Loucy (cell line): Measurements from ENCODE around the gene NUF2.

Experiments
- H2AFZ ChIP-seq: fragments of 200-600 bp; sonication (generic); 2 replicates; pipeline ENCODE4 v1.6.0; 2016; ENCODE audit warnings: antibody characterized with exemption, mild to moderate bottlenecking, low read length, moderate library complexity
- H3F3A ChIP-seq: fragments of 200-600 bp; 2 replicates; pipeline ENCODE4 v1.6.0; 2016; ENCODE audit warnings: antibody characterized with exemption, low read depth, mild to moderate bottlenecking
- H3K27me3 ChIP-seq: fragments of 200-600 bp; sonication (generic); 2 replicates; pipeline ENCODE4 v1.6.1; 2014; ENCODE audit warnings: low read length, mild to moderate bottlenecking; ENCODE audit not compliant: insufficient read depth, poor library complexity, severe bottlenecking
- H3K36me3 ChIP-seq: fragments of 200-600 bp; sonication (generic); 2 replicates; pipeline ENCODE4 v1.6.1; 2016; ENCODE audit warnings: low read length; ENCODE audit not compliant: insufficient read depth
- H3K4me1 ChIP-seq: fragments of 200-600 bp; sonication (generic); 2 replicates; pipeline ENCODE4 v1.5.1; 2014; ENCODE audit warnings: low read length, mild to moderate bottlenecking; ENCODE audit not compliant: insufficient read depth, poor library complexity, severe bottlenecking
- H3K4me2 ChIP-seq: fragments of 200-600 bp; sonication (generic); 2 replicates; pipeline ENCODE4 v1.6.0; 2014; ENCODE audit warnings: antibody characterized with exemption, low read length, low read depth, mild to moderate bottlenecking; ENCODE audit not compliant: poor library complexity, severe bottlenecking
- H3K4me3 ChIP-seq: fragments of 200-600 bp; sonication (generic); 2 replicates; pipeline ENCODE4 v1.5.1; 2014; ENCODE audit warnings: low read length, mild to moderate bottlenecking, mixed read lengths; ENCODE audit not compliant: poor library complexity, severe bottlenecking
- H3K79me2 ChIP-seq: fragments of 200-600 bp; sonication (generic); 2 replicates; pipeline ENCODE4 v1.6.1; 2014; ENCODE audit warnings: low read length; ENCODE audit not compliant: insufficient read depth
- H3K9ac ChIP-seq: fragments of 200-600 bp; sonication (generic); 2 replicates; pipeline ENCODE4 v1.6.0; 2014; ENCODE audit warnings: mild to moderate bottlenecking, low read depth, low read length, moderate library complexity; ENCODE audit not compliant: poor library complexity, severe bottlenecking
- H3K9me2 ChIP-seq: fragments of 200-600 bp; sonication (generic); replicated peaks from 2 replicates; pipeline ENCODE4 v1.6.1; 2016; ENCODE audit warnings: low read depth, low read length, mixed read lengths
- H3K9me3 ChIP-seq: fragments of 200-600 bp; sonication (generic); 2 replicates; pipeline ENCODE4 v1.6.1; 2014; ENCODE audit warnings: mild to moderate bottlenecking, antibody characterized with exemption, low read length, low read depth; ENCODE audit not compliant: insufficient read depth
- H4K20me1 ChIP-seq: fragments of 200-600 bp; sonication (generic); 2 replicates; pipeline ENCODE4 v1.6.0; 2014; ENCODE audit warnings: antibody characterized with exemption, low read length, mild to moderate bottlenecking; ENCODE audit not compliant: insufficient read depth, poor library complexity, severe bottlenecking
- EZH2phosphoT487 ChIP-seq: fragments of 200-600 bp; IDR thresholded peaks from 2 replicates; pipeline ENCODE4 v1.6.1; 2018; ENCODE audit warnings: antibody characterized with exemption, mild to moderate bottlenecking, moderate library complexity, borderline replicate concordance
- TF ChIP-seq, protein P1 (sequence below): fragments of 200-600 bp; sonication (generic); conservative IDR thresholded peaks from 2 replicates; pipeline ENCODE4 v1.5.1; 2014; ENCODE audit warnings: mild to moderate bottlenecking, antibody characterized with exemption, low read length

NUF2 gene

DNA sequence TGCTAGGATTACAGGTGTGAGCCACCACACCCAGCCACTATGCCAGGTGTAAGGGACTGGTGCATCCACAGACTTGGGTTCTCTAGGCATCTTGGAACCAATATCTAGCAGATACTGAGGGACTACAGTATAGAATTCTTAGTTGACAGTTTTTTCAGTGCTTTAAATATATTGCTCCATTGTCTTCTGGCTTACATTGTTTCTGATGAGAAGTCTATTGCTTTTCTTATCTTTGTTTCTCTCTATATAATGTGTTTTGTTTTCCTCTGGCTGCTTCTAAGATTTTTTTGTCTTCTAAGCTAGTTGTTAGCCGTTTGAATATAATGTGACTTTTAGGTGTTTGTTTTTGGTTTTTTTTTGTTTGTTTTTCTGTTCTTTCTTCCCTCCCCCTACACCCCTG lies 13.5 kb downstream of the NUF2 start:
- no peak overlapping the region for H3K4me2 ChIP-seq
- H3K9me2 ChIP-seq: no peaks in the 10 kb centered on the region
- H3K27me3 ChIP-seq: no peaks in the 10 kb centered on the region
- H3F3A ChIP-seq: no peaks in the 10 kb centered on the region
- no peak overlapping the region for H2AFZ ChIP-seq
- no peak for TF ChIP-seq EZH2phosphoT487
- TF ChIP-seq, protein P1, sequence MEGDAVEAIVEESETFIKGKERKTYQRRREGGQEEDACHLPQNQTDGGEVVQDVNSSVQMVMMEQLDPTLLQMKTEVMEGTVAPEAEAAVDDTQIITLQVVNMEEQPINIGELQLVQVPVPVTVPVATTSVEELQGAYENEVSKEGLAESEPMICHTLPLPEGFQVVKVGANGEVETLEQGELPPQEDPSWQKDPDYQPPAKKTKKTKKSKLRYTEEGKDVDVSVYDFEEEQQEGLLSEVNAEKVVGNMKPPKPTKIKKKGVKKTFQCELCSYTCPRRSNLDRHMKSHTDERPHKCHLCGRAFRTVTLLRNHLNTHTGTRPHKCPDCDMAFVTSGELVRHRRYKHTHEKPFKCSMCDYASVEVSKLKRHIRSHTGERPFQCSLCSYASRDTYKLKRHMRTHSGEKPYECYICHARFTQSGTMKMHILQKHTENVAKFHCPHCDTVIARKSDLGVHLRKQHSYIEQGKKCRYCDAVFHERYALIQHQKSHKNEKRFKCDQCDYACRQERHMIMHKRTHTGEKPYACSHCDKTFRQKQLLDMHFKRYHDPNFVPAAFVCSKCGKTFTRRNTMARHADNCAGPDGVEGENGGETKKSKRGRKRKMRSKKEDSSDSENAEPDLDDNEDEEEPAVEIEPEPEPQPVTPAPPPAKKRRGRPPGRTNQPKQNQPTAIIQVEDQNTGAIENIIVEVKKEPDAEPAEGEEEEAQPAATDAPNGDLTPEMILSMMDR: no peak
- H3K9ac ChIP-seq: no peak overlapping the region
- no peaks in the 10 kb centered on the region; the same call in 1 of the 2 replicates for H3K9me3 ChIP-seq
- H3K36me3 ChIP-seq: peaks cover 91% of the 10 kb centered on the region
- H3K79me2 ChIP-seq: peaks cover 21% of the 10 kb centered on the region
- H4K20me1 ChIP-seq: peaks cover 3% of the 10 kb centered on the region
- H3K4me3 ChIP-seq: no peak overlapping the region
- no peaks in the 10 kb centered on the region for H3K4me1 ChIP-seq

GRCh38 chr1:163337631-163338030 lies 15.9 kb downstream of the NUF2 start:
- H3K9me3 ChIP-seq: no peaks in the 10 kb centered on the region; the same call in 1 of the 2 replicates
- no peak overlapping the region for H3K4me2 ChIP-seq
- no peak for TF ChIP-seq EZH2phosphoT487
- TF ChIP-seq, protein P1: no peak

GRCh38 chr1:163346326-163346870 lies 24.6 kb downstream of the NUF2 start:
- Histone ChIP-seq H3K4me1 (no peaks in the 10 kb centered on the region), H3K79me2 (no peaks in the 10 kb centered on the region), H3K4me3 (no peak overlapping the region), H3K27me3 (no peaks in the 10 kb centered on the region), H3K9me2 (no peaks in the 10 kb centered on the region), H3K9ac (no peak overlapping the region), H4K20me1 (no peaks in the 10 kb centered on the region), H3F3A (no peaks in the 10 kb centered on the region), H3K36me3 (peaks cover 84% of the 10 kb centered on the region), H2AFZ (no peak overlapping the region), H3K9me3 (no peaks in the 10 kb centered on the region), H3K4me2 (no peak overlapping the region)
- TF ChIP-seq, protein P1: no peak
- TF ChIP-seq EZH2phosphoT487: no peak

More at GRCh38 chr1:163337631-163338030, 15.9 kb downstream of the NUF2 start:
- H3K27me3 ChIP-seq: no peaks in the 10 kb centered on the region
- peaks cover 3% of the 10 kb centered on the region for H4K20me1 ChIP-seq
- peaks cover 86% of the 10 kb centered on the region for H3K36me3 ChIP-seq
- H3F3A ChIP-seq: no peaks in the 10 kb centered on the region
- peaks cover 13% of the 10 kb centered on the region for H3K79me2 ChIP-seq
- no peak overlapping the region for H2AFZ ChIP-seq
- no peaks in the 10 kb centered on the region for H3K9me2 ChIP-seq
- H3K9ac ChIP-seq: no peak overlapping the region
- no peak overlapping the region for H3K4me3 ChIP-seq
- H3K4me1 ChIP-seq: no peaks in the 10 kb centered on the region
